B cell (primary cell): ENCODE results near the gene NETO1. TPM values are rescaled to one million over a fixed set of nuclear protein-coding genes. Genes with fewer than 3 reads are reported as not detected.

Experiments used
- ATAC-seq: fragments of 200-7000 bp; cut with Tn5 transposase; one replicate; pipeline ENCODE4 v1.10.0; 2021; ENCODE audit warnings: low read depth, mild to moderate bottlenecking, moderate number of reproducible peaks, moderate library complexity
- CTCF ChIA-PET: fragments of 350-600 bp; sonication (Branson Sonifier 250); formaldehyde crosslinking; loops from one replicate; lab custom pipeline; 2021; ENCODE audit warnings: antibody characterized with exemption, inconsistent platforms; lab: Charles Lee
- POLR2A ChIA-PET: fragments of 350-600 bp; sonication (Branson Sonifier 250); formaldehyde crosslinking; loops from one replicate; lab custom pipeline; 2021; ENCODE audit warnings: antibody characterized with exemption; lab: Charles Lee
- DNase-seq: peaks from one replicate; pipeline ENCODE4 v3.0.0; 2013
- H2AFZ ChIP-seq: 2 replicates; pipeline ENCODE4 v1.6.1; 2012; ENCODE audit warnings: mild to moderate bottlenecking, low read depth, low read length; ENCODE audit not compliant: insufficient read depth, poor library complexity, severe bottlenecking
- H3K27ac ChIP-seq, 2 donors: 1 replicate in 1 of 2; 2 replicates in 1 of 2; pipeline ENCODE4 v1.5.1; 2012 to 2013; ENCODE audit warnings: low read length in 2 of 2, mild to moderate bottlenecking in 2 of 2, moderate library complexity in 1 of 2
- H3K27me3 ChIP-seq, 4 experiments: fragments of 200-600 bp in 1 of 4; sonication (generic) in 1 of 4; replicated peaks in 1 of 4; 1 replicate in 2 of 4; 2 replicates in 2 of 4; pipeline versions ENCODE4 v1.6.1 to v1.7.0; 2013 to 2016; ENCODE audit warnings: low read length in 3 of 4, mild to moderate bottlenecking in 2 of 4, mixed read lengths in 1 of 4, moderate library complexity in 1 of 4; ENCODE audit not compliant: insufficient read depth in 4 of 4, control insufficient read depth in 3 of 4; ENCODE audit errors: control extremely low read depth in 1 of 4
- H3K36me3 ChIP-seq, 2 experiments: replicated peaks in 1 of 2; 1 replicate in 1 of 2; 2 replicates in 1 of 2; pipeline versions ENCODE4 v1.6.1 to v1.7.1; 2013; ENCODE audit warnings: low read length in 1 of 2; ENCODE audit not compliant: insufficient read depth in 2 of 2, control insufficient read depth in 1 of 2; ENCODE audit errors: control extremely low read depth in 1 of 2, extremely low read depth in 1 of 2
- H3K4me1 ChIP-seq, 2 donors: fragments of 200-600 bp in 1 of 2; sonication (generic) in 1 of 2; 1 replicate in 1 of 2; 2 replicates in 1 of 2; pipeline versions ENCODE4 v1.5.1 to v1.6.1; 2013 to 2017; ENCODE audit warnings: low read length in 2 of 2; ENCODE audit not compliant: control insufficient read depth in 2 of 2, insufficient read depth in 2 of 2
- H3K4me2 ChIP-seq: replicated peaks from 2 replicates; pipeline ENCODE3; 2012; ENCODE audit warnings: mild to moderate bottlenecking, low read depth, low read length; ENCODE audit not compliant: poor library complexity, severe bottlenecking
- H3K4me3 ChIP-seq, 5 experiments: fragments of 200-600 bp in 1 of 5; sonication (generic) in 1 of 5; 1 replicate in 3 of 5; 2 replicates in 2 of 5; pipeline versions ENCODE4 v1.5.1 to v1.7.0; 2011 to 2016; ENCODE audit warnings: low read length in 4 of 5, mild to moderate bottlenecking in 4 of 5, low read depth in 2 of 5, control low read depth in 1 of 5, moderate library complexity in 1 of 5; ENCODE audit not compliant: insufficient read depth in 1 of 5; ENCODE audit errors: control extremely low read depth in 1 of 5, extremely low read depth in 1 of 5
- H3K79me2 ChIP-seq: fragments of 200-600 bp; sonication (generic); one replicate; pipeline ENCODE4 v1.6.0; 2016; ENCODE audit warnings: low read length; ENCODE audit not compliant: control insufficient read depth, insufficient read depth
- H3K9ac ChIP-seq: fragments of 200-600 bp; sonication (generic); 2 replicates; pipeline ENCODE4 v1.6.1; 2017; ENCODE audit warnings: mild to moderate bottlenecking, low read length, moderate library complexity
- H3K9me3 ChIP-seq, 3 donors: one replicate each; pipeline versions ENCODE4 v1.6.1 to v1.7.1; 2013; ENCODE audit warnings: low read length in 2 of 3; ENCODE audit not compliant: control insufficient read depth in 2 of 3, insufficient read depth in 1 of 3; ENCODE audit errors: control extremely low read depth in 1 of 3
- H4K20me1 ChIP-seq: 2 replicates; pipeline ENCODE4 v1.6.0; 2012; ENCODE audit warnings: mild to moderate bottlenecking, low read length; ENCODE audit not compliant: insufficient read depth, control insufficient read depth, poor library complexity, severe bottlenecking
- H3K27ac Mint-ChIP-seq: one replicate; pipeline ENCODE4 v1.8.0; 2021; ENCODE audit warnings: mixed read lengths
- H3K27me3 Mint-ChIP-seq: one replicate; pipeline ENCODE4 v1.8.0; 2021; ENCODE audit warnings: mixed read lengths
- H3K4me1 Mint-ChIP-seq: one replicate; pipeline ENCODE4 v1.8.0; 2021; ENCODE audit warnings: mixed read lengths
- H3K4me3 Mint-ChIP-seq: one replicate; pipeline ENCODE4 v1.8.0; 2021; ENCODE audit warnings: mixed read lengths
- H3K9me3 Mint-ChIP-seq: one replicate; pipeline ENCODE4 v1.8.0; 2022; ENCODE audit warnings: mixed read lengths; ENCODE audit not compliant: insufficient read depth
- EZH2 ChIP-seq: IDR thresholded peaks from 2 replicates; pipeline ENCODE4 v1.6.1; 2012; ENCODE audit warnings: borderline replicate concordance, low read depth, mild to moderate bottlenecking, moderate library complexity, low read length; ENCODE audit not compliant: insufficient read depth, poor library complexity, severe bottlenecking
- WGBS: methylation state at CpG from one replicate; pipeline ENCODE4 v1.1.5; 2013; ENCODE audit warnings: missing lambda C conversion rate; ENCODE audit not compliant: insufficient coverage; 5-methylcytosine and 5-hydroxymethylcytosine counted together
- intact Hi-C: fragments of 100-400 bp; cut with micrococcal nuclease; formaldehyde crosslinking; loops from one replicate; pipeline ENCODE4 v1.10.0; 2022
- polyA plus RNA-seq: library from polyadenylated mRNA; depleted of rRNA; stranded (reverse); fragments of >200 nt; gene quantifications from 2 replicates; pipeline ENCODE4 v1.2.3, GENCODE V29; 2012
- total RNA-seq, 2 donors: library from RNA; stranded (reverse); fragments of 120-200 nt in 1 of 2; gene quantifications; 1 replicate in 1 of 2; 2 replicates in 1 of 2; pipeline versions ENCODE4 v1.2.3 to v1.2.4, GENCODE V29; 2013 to 2022
- TF ChIP-seq, protein P1 (sequence below): fragments of 200-600 bp; IDR thresholded peaks from one replicate; pipeline ENCODE4 v1.8.0; 2022; ENCODE audit warnings: antibody characterized with exemption, mild to moderate bottlenecking

Gene NETO1
- total and polyA plus RNA-seq, 2 donors (not counting 1 experiment from before 2014, with no cell fraction given) = 8.4 to 10.5 TPM

DNA sequence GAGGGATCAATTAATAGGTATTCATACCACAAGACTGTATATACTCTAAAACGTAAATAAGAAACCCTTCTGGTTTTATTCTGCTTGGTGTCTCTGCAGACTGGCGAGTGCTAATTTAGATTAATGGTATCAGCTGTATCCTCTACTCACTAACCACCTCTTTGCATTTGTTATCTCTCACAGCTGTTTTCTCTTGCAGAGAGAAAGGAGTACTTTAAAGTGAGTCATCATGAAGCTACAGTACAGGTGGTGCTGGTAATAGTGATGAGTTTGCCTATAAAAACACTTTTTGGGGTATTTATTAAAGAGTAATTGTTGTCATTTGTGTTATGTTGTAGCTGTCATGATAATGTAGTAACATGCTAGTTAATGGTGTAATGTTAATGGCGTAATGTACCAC, 147.7 kb downstream of the NETO1 start:
- Mint-ChIP-seq H3K4me1 (no peaks in the 10 kb centered on the region), H3K27ac (no peak overlapping the region), H3K27me3 (no peaks in the 10 kb centered on the region), H3K9me3 (no peaks in the 10 kb centered on the region), H3K4me3 (no peak overlapping the region)
- Histone ChIP-seq H3K27ac (no peak overlapping the region), H3K9ac (no peak overlapping the region), H3K79me2 (no peaks in the 10 kb centered on the region), H3K36me3 (no peaks in the 10 kb centered on the region), H3K4me1 (no peaks in the 10 kb centered on the region), H4K20me1 (no peaks in the 10 kb centered on the region), H3K9me3 (no peaks in the 10 kb centered on the region), H2AFZ (no peak overlapping the region), H3K4me3 (no peak overlapping the region), H3K4me2 (no peak overlapping the region), H3K27me3 (no peaks in the 10 kb centered on the region)
- WGBS = no CpG with 5 or more reads among the region's 3 CpGs
- no peak for DNase-seq
- intact Hi-C loops = no loop called here
- no peak for TF ChIP-seq EZH2
- TF ChIP-seq, protein P1, sequence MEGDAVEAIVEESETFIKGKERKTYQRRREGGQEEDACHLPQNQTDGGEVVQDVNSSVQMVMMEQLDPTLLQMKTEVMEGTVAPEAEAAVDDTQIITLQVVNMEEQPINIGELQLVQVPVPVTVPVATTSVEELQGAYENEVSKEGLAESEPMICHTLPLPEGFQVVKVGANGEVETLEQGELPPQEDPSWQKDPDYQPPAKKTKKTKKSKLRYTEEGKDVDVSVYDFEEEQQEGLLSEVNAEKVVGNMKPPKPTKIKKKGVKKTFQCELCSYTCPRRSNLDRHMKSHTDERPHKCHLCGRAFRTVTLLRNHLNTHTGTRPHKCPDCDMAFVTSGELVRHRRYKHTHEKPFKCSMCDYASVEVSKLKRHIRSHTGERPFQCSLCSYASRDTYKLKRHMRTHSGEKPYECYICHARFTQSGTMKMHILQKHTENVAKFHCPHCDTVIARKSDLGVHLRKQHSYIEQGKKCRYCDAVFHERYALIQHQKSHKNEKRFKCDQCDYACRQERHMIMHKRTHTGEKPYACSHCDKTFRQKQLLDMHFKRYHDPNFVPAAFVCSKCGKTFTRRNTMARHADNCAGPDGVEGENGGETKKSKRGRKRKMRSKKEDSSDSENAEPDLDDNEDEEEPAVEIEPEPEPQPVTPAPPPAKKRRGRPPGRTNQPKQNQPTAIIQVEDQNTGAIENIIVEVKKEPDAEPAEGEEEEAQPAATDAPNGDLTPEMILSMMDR = no peak
- ChIA-PET POLR2A (no interaction called here), CTCF (no interaction called here)
- no peak for ATAC-seq

- Histone ChIP-seq H3K4me1 (no peaks in the 10 kb centered on the region), H3K79me2 (no peaks in the 10 kb centered on the region), H2AFZ (no peak overlapping the region), H4K20me1 (no peaks in the 10 kb centered on the region), H3K9me3 (no peaks in the 10 kb centered on the region), H3K27me3 (no peaks in the 10 kb centered on the region), H3K4me2 (no peak overlapping the region), H3K36me3 (no peaks in the 10 kb centered on the region), H3K9ac (no peak overlapping the region), H3K4me3 (no peak overlapping the region), H3K27ac (no peak overlapping the region)
- no peak overlapping the region for H3K4me3 Mint-ChIP-seq
- intact Hi-C loops = no loop called here
- H3K9me3 Mint-ChIP-seq = no peaks in the 10 kb centered on the region
- peaks cover 8% of the 10 kb centered on the region for H3K27me3 Mint-ChIP-seq
- WGBS = 97% methylated on average over 3 of the region's 4 CpGs
- DNase-seq (no peak), ATAC-seq (no peak)
- ChIA-PET POLR2A (no interaction called here), CTCF (no interaction called here)
- TF ChIP-seq, protein P1 = no peak
- no peak for TF ChIP-seq EZH2
- H3K27ac Mint-ChIP-seq = no peak overlapping the region
- no peaks in the 10 kb centered on the region for H3K4me1 Mint-ChIP-seq
These were observed 163.6 kb downstream of the NETO1 start for GRCh38 chr18:72704202-72704601.
